GM18951 (cell line): ENCODE measurements around the gene RALGPS2.

Experiments used
- POLR2A ChIP-seq: IDR thresholded peaks from 4 replicates; pipeline ENCODE4 v1.6.1; 2011; ENCODE audit warnings: mild to moderate bottlenecking; ENCODE audit not compliant: insufficient read length, insufficient read depth; ENCODE audit errors: extremely low read depth
- in situ Hi-C: fragments of 300-500 bp; cut with MboI; formaldehyde crosslinking; loops from one replicate; pipeline ENCODE4 v1.12.0; 2022; ENCODE audit warnings: low sequenced_read_pairs, mixed read lengths, inconsistent platforms; ENCODE audit not compliant: unreplicated experiment

The RALGPS2 gene

GRCh38 chr1:178931858-178932551, 207.0 kb downstream of the RALGPS2 start:
- in situ Hi-C loops = no loop called here
- TF ChIP-seq POLR2A = no peak

DNA sequence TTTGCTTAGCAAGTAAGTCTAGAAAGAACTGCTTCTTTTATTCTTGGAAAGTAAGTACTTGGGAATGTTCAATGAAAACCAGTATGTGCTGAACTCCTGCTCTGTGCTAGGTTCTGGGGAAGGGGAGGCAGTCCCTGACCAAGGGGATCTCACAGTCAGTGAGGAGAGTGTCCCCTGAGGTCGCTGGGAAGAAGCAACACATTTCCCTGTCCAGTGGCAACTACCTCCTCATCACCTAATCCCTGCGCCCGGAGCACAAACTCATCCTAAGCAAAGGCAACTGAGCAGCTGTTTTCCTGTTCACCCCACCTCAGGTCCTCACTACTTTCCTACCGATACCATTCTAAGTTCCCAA, 207.5 kb downstream of the RALGPS2 start:
- TF ChIP-seq POLR2A = no peak
- in situ Hi-C loops = no loop called here

DNA sequence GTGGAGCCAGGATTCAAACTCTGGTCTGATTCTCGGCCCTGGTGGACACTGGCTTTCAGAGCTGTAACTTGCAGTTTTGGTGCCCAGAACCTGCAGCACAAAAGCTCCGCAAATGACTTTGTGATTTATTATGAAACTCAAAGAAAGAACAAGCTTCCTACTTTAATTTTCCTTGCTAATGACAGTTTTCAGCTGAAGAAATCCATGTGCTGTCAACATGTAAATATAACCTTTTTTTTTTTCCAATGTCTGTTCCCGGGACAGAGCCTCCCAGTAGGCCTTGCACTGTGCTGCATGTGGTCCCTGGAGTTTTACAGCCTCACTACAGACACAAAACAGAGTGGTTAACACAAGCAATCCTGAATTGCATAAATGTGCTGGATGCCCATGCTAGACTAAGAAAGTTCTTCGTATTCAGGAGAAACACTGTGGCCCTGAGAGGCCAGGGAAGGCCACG, 208.1 kb downstream of the RALGPS2 start:
- no peak for TF ChIP-seq POLR2A
- in situ Hi-C loops = no loop called here

- TF ChIP-seq POLR2A = no peak
- in situ Hi-C loops = no loop called here
These were observed 208.9 kb downstream of the RALGPS2 start for GRCh38 chr1:178933709-178934490.

DNA sequence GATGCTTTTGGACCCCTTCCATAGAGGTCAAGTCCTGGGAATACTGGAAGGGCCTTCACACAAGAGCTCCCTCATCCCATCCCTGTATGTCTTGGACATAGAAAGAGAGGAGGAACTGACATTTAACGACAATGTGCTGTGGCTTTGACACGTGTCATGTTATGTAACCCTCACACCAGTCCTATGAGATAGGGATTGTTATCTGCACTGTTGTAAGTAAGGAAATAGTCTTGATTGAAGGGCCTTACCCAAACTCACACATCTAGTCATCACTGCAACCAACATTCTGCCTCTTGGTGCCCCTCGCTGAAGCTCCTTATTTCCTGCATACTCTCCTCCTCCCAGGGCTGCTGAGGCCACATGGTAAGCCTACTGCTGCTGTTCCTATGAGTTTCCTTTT, 209.5 kb downstream of the RALGPS2 start:
- in situ Hi-C loops = no loop called here
- no peak for TF ChIP-seq POLR2A

DNA sequence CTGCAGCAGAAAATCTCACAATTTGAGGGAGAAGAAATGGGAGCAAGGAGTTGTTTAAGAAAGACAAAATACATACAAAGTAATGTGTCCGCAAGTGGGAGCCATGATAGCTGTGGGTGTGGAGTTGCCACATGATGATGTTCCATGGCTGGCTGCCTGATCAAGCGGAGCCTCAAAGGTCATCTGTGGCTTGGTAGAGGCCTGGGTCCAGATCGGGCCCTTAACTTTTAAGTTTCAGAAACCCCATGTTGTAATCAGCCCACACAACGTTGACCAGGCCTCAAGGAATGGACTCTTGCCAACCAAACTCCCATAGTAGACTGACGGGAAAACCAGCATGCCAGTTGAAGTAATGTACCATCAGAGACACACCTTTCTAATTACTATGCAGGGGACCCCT, 210.6 kb downstream of the RALGPS2 start:
- TF ChIP-seq POLR2A = no peak
- in situ Hi-C loops = no loop called here

GRCh38 chr1:178937695-178938094, 212.7 kb downstream of the RALGPS2 start:
- TF ChIP-seq POLR2A = no peak
- in situ Hi-C loops = no loop called here

- no peak for TF ChIP-seq POLR2A
- in situ Hi-C loops = no loop called here
These were observed 213.3 kb downstream of the RALGPS2 start for GRCh38 chr1:178938101-178938958.

DNA sequence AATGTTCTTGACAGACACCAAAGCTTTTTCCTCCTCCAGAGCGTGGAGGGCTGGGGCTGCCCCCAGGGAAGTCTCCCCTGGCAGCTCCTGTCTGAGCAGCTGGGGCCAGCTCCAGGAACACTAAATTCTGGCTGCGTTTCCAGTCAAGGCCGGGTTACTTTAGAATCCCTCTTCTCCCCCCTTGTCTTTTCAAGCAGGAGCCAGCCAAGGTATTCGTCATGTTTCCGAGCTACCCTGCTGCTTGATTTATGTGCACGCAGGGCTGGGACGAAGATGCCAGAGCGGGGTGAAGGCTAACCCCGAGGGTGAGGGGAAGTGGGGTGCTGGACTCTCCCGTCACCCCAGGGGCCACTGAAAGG, 213.9 kb downstream of the RALGPS2 start:
- in situ Hi-C loops = no loop called here
- no peak for TF ChIP-seq POLR2A

GRCh38 chr1:178939338-178940067, 214.5 kb downstream of the RALGPS2 start:
- no peak for TF ChIP-seq POLR2A
- in situ Hi-C loops = no loop called here

- in situ Hi-C loops = no loop called here
These were observed 215.2 kb downstream of the RALGPS2 start for GRCh38 chr1:178940068-178940765.

GRCh38 chr1:178941261-178941689, 216.2 kb downstream of the RALGPS2 start:
- in situ Hi-C loops = no loop called here
- no peak for TF ChIP-seq POLR2A

More at GRCh38 chr1:178940068-178940765, 215.2 kb downstream of the RALGPS2 start:
- TF ChIP-seq POLR2A = no peak

DNA sequence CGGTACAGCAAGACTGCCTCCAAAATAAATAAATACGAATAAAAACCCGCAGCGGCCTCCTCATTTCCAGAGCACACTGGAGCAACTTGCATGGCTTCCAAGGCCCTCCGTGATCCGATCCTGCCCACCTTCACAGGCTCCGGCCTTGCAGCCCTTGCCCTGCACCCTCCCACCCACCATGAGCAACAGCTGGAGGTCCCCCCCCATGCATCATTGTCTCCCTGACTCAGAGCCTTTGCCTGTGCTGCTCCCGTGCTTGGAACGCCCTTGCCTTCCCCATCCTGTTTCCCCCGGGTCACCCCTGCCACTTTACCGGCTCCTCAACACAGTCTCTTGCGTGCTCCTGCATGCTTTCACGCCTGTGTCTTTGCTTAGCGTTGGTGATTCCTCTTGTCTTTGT, 216.8 kb downstream of the RALGPS2 start:
- in situ Hi-C loops = no loop called here
- TF ChIP-seq POLR2A = no peak
